GM23338 (cell line): ENCODE results near the gene FAM161B. TPM values are rescaled to one million over a fixed set of nuclear protein-coding genes. Genes with fewer than 3 reads are reported as not detected.

ENCODE experiments used
- ATAC-seq: fragments of 200-7000 bp; cut with Tn5 transposase; 3 replicates; pipeline ENCODE4 v1.9.1; 2020
- DNase-seq: peaks from one replicate; pipeline ENCODE4 v3.0.0-alpha.2; 2015; ENCODE audit warnings: low spot score
- H2AFZ ChIP-seq: fragments of 200-600 bp; sonication (generic); 2 replicates; pipeline ENCODE4 v1.8.0; 2016; ENCODE audit warnings: antibody characterized with exemption, mild to moderate bottlenecking, moderate library complexity
- H3F3A ChIP-seq: fragments of 200-600 bp; sonication (generic); replicated peaks from 2 replicates; pipeline ENCODE4 v1.8.0; 2017; ENCODE audit warnings: antibody characterized with exemption, mixed run types, low read depth
- H3K27ac ChIP-seq: fragments of 200-600 bp; sonication (generic); 2 replicates; pipeline ENCODE4 v1.6.1; 2016; ENCODE audit warnings: low read depth
- H3K27me3 ChIP-seq: fragments of 200-600 bp; sonication (generic); 2 replicates; pipeline ENCODE4 v1.8.0; 2016; ENCODE audit warnings: mild to moderate bottlenecking, mixed run types, moderate library complexity; ENCODE audit not compliant: insufficient read depth
- H3K36me3 ChIP-seq: fragments of 200-600 bp; sonication (generic); 2 replicates; pipeline ENCODE4 v1.8.0; 2016; ENCODE audit warnings: mild to moderate bottlenecking; ENCODE audit not compliant: insufficient read depth
- H3K4me1 ChIP-seq: fragments of 200-600 bp; sonication (generic); 2 replicates; pipeline ENCODE4 v1.8.0; 2016; ENCODE audit warnings: mild to moderate bottlenecking, moderate library complexity; ENCODE audit not compliant: insufficient read depth
- H3K4me2 ChIP-seq: fragments of 200-600 bp; sonication (generic); 2 replicates; pipeline ENCODE4 v1.7.1; 2017; ENCODE audit warnings: mixed run types
- H3K4me3 ChIP-seq: fragments of 200-600 bp; sonication (generic); 2 replicates; pipeline ENCODE4 v1.6.1; 2016; ENCODE audit warnings: mixed run types
- H3K79me2 ChIP-seq: fragments of 200-600 bp; sonication (generic); replicated peaks from 2 replicates; pipeline ENCODE4 v1.8.0; 2017; ENCODE audit warnings: mild to moderate bottlenecking; ENCODE audit not compliant: insufficient read depth
- H3K9me2 ChIP-seq: fragments of 200-600 bp; sonication (generic); 2 replicates; pipeline ENCODE4 v1.8.0; 2017; ENCODE audit not compliant: insufficient read depth
- H4K20me1 ChIP-seq: fragments of 200-600 bp; sonication (generic); replicated peaks from 2 replicates; pipeline ENCODE4 v1.8.0; 2017; ENCODE audit warnings: mild to moderate bottlenecking; ENCODE audit not compliant: insufficient read depth
- H3K27ac Mint-ChIP-seq: 2 replicates; pipeline ENCODE4 v1.8.0; 2020; ENCODE audit warnings: inconsistent platforms, mild to moderate bottlenecking, moderate library complexity, mixed read lengths
- H3K27me3 Mint-ChIP-seq: 3 replicates; pipeline ENCODE4 v1.8.0; 2022; ENCODE audit warnings: low read depth, mild to moderate bottlenecking, moderate library complexity, mixed read lengths, inconsistent platforms; ENCODE audit not compliant: insufficient read depth, poor library complexity
- H3K36me3 Mint-ChIP-seq: 3 replicates; pipeline ENCODE4 v1.8.0; 2021; ENCODE audit warnings: low read depth, mild to moderate bottlenecking, inconsistent platforms, moderate library complexity, mixed read lengths
- H3K4me1 Mint-ChIP-seq: 3 replicates; pipeline ENCODE4 v1.8.0; 2020; ENCODE audit warnings: mild to moderate bottlenecking, inconsistent platforms, mixed read lengths
- H3K4me3 Mint-ChIP-seq: 3 replicates; pipeline ENCODE4 v1.8.0; 2021; ENCODE audit warnings: moderate library complexity, mild to moderate bottlenecking, inconsistent platforms, mixed read lengths
- H3K9me3 Mint-ChIP-seq: 3 replicates; pipeline ENCODE4 v1.8.0; 2020; ENCODE audit warnings: moderate library complexity, mild to moderate bottlenecking, inconsistent platforms, mixed read lengths
- ETS1 ChIP-seq: IDR thresholded peaks from 2 replicates; pipeline ENCODE4 v1.6.1; 2016; ENCODE audit warnings: antibody characterized with exemption
- EZH2phosphoT487 ChIP-seq: fragments of 200-600 bp; sonication (generic); IDR thresholded peaks from one replicate; pipeline ENCODE4 v1.8.1; 2018; ENCODE audit warnings: antibody characterized with exemption; ENCODE audit not compliant: unreplicated experiment
- NANOG ChIP-seq: IDR thresholded peaks from 2 replicates; pipeline ENCODE4 v1.6.1; 2016; ENCODE audit warnings: antibody characterized with exemption, borderline replicate concordance
- POLR2AphosphoS5 ChIP-seq: IDR thresholded peaks from 2 replicates; pipeline ENCODE4 v1.6.1; 2016; ENCODE audit warnings: antibody characterized with exemption, low read depth
- REST ChIP-seq: IDR thresholded peaks from one replicate; pipeline ENCODE4 v1.6.1; 2018; ENCODE audit warnings: antibody characterized with exemption; ENCODE audit not compliant: unreplicated experiment
- ZNF114 ChIP-seq: fragments of 250-450 bp; sonication (Bioruptor Pico); IDR thresholded peaks from 2 replicates; pipeline ENCODE4 v1.5.0; 2020; ENCODE audit warnings: mild to moderate bottlenecking, moderate library complexity
- ZNF331 ChIP-seq: fragments of 250-450 bp; sonication (Bioruptor Pico); IDR thresholded peaks from 2 replicates; pipeline ENCODE4 v1.5.0; 2020; ENCODE audit warnings: low read depth, mild to moderate bottlenecking, moderate library complexity
- polyA plus RNA-seq: library from polyadenylated mRNA; unstranded; fragments of >200 nt; fragmentation: Nextera tagmentation; extraction: Ambion mirVana; gene quantifications from 2 replicates; pipeline ENCODE4 v1.2.1, GENCODE V29; 2016
- total RNA-seq: library from RNA; depleted of rRNA; stranded (reverse); fragments of >200 nt; shearing (Covaris generic); gene quantifications from 2 replicates; pipeline ENCODE4 v1.2.3, GENCODE V29; 2014
- TF ChIP-seq, protein P1 (sequence below), 2 experiments: fragments of 200-600 bp in 1 of 2; sonication (generic) in 1 of 2; conservative IDR thresholded peaks; 2 replicates each; pipeline versions ENCODE4 v1.5.1 to v1.6.1; 2016 to 2017; ENCODE audit warnings: antibody characterized with exemption in 2 of 2, low read depth in 2 of 2, mild to moderate bottlenecking in 2 of 2, moderate library complexity in 1 of 2

The FAM161B gene
- total and polyA plus RNA-seq, 2 experiments from 2014 or later, result 0.28 to 2.8 TPM

DNA sequence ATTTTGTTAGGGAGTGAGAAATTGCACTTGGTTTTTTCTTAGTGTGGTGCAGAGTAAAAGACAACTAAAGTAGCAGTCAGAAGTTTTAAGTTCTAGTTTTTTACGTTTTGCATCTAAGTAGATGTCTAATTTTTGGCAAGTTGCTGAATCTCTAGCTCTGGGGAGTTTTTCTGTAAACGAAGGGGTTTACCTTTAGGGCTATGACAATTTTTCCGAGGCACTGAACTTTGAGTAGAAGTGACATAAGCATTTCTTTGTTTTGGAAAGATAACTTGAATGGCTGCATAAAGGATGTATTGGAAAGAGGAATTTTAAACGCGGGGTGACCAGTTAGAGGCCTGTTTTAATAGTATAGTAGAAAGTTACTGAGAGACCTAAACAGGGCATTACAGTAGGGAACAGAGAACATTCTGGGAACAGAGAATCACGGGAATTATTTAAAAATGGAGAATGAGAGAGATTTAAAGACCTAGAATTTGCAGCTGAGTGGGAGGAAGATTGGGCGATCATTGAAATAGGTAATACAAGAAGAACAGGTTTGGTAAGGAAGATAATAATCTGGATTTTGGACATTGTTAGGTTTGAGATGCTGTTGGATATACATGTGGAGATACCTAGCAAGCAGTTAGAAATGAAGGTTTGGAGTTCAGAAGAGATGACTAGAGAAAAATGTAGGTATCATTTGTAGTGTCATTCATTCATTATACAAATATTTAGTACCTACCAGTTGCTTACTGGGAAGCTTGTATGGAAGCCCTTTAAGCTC lies 62.0 kb downstream of the FAM161B start:
- Mint-ChIP-seq H3K27ac (no peak overlapping the region), H3K9me3 (no peaks in the 10 kb centered on the region), H3K36me3 (peaks cover 5% of the 10 kb centered on the region; the same call in 2 of the 3 replicates), H3K27me3 (peaks cover 8% of the 10 kb centered on the region), H3K4me1 (peaks cover 8% of the 10 kb centered on the region; the same call in 2 of the 3 replicates), H3K4me3 (peak overlapping the region; percentile 83)
- H3K4me2 ChIP-seq, result peak overlapping the region; percentile 92
- H3K4me1 ChIP-seq, result peaks cover 8% of the 10 kb centered on the region; the same call in 1 of the 2 replicates
- H3F3A ChIP-seq, result peaks cover 4% of the 10 kb centered on the region; the same call in 1 of the 2 replicates
- H3K27me3 ChIP-seq, result no peaks in the 10 kb centered on the region
- peaks cover 56% of the 10 kb centered on the region for H3K79me2 ChIP-seq
- no peak for TF ChIP-seq EZH2phosphoT487
- TF ChIP-seq POLR2AphosphoS5, result no peak
- TF ChIP-seq NANOG, result no peak
- no peak for TF ChIP-seq ETS1
- H3K27ac ChIP-seq, result peak overlapping the region; percentile 86
- no peak overlapping the region for H2AFZ ChIP-seq
- no peak for DNase-seq
- H4K20me1 ChIP-seq, result 0 out of 2 replicates have a peak, but pooled peaks cover 3% of the 10 kb centered on the region
- H3K36me3 ChIP-seq, result no peaks in the 10 kb centered on the region
- no peaks in the 10 kb centered on the region for H3K9me2 ChIP-seq
- ATAC-seq, result no peak
- H3K4me3 ChIP-seq, result peak overlapping the region; percentile 99

GRCh38 chr14:73887318-73887616 lies 62.6 kb downstream of the FAM161B start:
- H3K4me3 ChIP-seq, result peak overlapping the region; percentile 99
- Mint-ChIP-seq H3K4me3 (peak overlapping the region; percentile 83), H3K9me3 (no peaks in the 10 kb centered on the region), H3K27me3 (peaks cover 8% of the 10 kb centered on the region), H3K27ac (peak overlapping the region; percentile 70; the same call in 1 of the 2 replicates), H3K4me1 (peaks cover 8% of the 10 kb centered on the region; the same call in 2 of the 3 replicates), H3K36me3 (peaks cover 5% of the 10 kb centered on the region; the same call in 2 of the 3 replicates)
- H3K27ac ChIP-seq, result peak overlapping the region; percentile 86
- ATAC-seq (no peak), DNase-seq (no peak)
- H3K4me1 ChIP-seq, result peaks cover 8% of the 10 kb centered on the region; the same call in 1 of the 2 replicates
- peaks cover 4% of the 10 kb centered on the region; the same call in 1 of the 2 replicates for H3F3A ChIP-seq
- H3K36me3 ChIP-seq, result no peaks in the 10 kb centered on the region
- H4K20me1 ChIP-seq, result 0 out of 2 replicates have a peak, but pooled peaks cover 3% of the 10 kb centered on the region
- no peaks in the 10 kb centered on the region for H3K9me2 ChIP-seq
- H2AFZ ChIP-seq, result peak overlapping the region; percentile 97
- H3K4me2 ChIP-seq, result peak overlapping the region; percentile 92
- H3K79me2 ChIP-seq, result peaks cover 52% of the 10 kb centered on the region
- no peaks in the 10 kb centered on the region for H3K27me3 ChIP-seq
- TF ChIP-seq EZH2phosphoT487, result no peak
- TF ChIP-seq ZNF331 (CRISPR knock-in tag), result no peak
- no peak for TF ChIP-seq REST
- TF ChIP-seq, protein P1, sequence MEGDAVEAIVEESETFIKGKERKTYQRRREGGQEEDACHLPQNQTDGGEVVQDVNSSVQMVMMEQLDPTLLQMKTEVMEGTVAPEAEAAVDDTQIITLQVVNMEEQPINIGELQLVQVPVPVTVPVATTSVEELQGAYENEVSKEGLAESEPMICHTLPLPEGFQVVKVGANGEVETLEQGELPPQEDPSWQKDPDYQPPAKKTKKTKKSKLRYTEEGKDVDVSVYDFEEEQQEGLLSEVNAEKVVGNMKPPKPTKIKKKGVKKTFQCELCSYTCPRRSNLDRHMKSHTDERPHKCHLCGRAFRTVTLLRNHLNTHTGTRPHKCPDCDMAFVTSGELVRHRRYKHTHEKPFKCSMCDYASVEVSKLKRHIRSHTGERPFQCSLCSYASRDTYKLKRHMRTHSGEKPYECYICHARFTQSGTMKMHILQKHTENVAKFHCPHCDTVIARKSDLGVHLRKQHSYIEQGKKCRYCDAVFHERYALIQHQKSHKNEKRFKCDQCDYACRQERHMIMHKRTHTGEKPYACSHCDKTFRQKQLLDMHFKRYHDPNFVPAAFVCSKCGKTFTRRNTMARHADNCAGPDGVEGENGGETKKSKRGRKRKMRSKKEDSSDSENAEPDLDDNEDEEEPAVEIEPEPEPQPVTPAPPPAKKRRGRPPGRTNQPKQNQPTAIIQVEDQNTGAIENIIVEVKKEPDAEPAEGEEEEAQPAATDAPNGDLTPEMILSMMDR (conservative IDR thresholded peaks at IDR 0.05; ENCODE audit: low read depth in 2 of 2), result no peak
- no peak for TF ChIP-seq ZNF114
